K562 (cell line): ENCODE results near the gene KBTBD3. TPM values are rescaled to one million over a fixed set of nuclear protein-coding genes. Genes with fewer than 3 reads are reported as not detected.
A peak's percentile ranks its signal among the peaks of the same experiment; 100 is the strongest.

Experiments
- ARID1B ChIP-seq: fragments of 450-650 bp; IDR thresholded peaks from 2 replicates; pipeline ENCODE4 v1.6.1; 2016; ENCODE audit warnings: antibody characterized with exemption, mild to moderate bottlenecking, inconsistent platforms
- CEBPB ChIP-seq: fragments of 450-650 bp; IDR thresholded peaks from 2 replicates; pipeline ENCODE4 v1.6.1; 2016; ENCODE audit warnings: missing genetic modification characterization, missing compliant biosample characterization
- DEAF1 ChIP-seq: fragments of 450-650 bp; formaldehyde crosslinking; IDR thresholded peaks from 2 replicates; pipeline ENCODE4 v1.4.0; 2020; ENCODE audit warnings: mild to moderate bottlenecking, moderate library complexity
- ERF ChIP-seq: fragments of 450-650 bp; formaldehyde crosslinking; IDR thresholded peaks from 2 replicates; pipeline ENCODE4 v1.4.0; 2020; ENCODE audit warnings: mild to moderate bottlenecking, mixed read lengths
- MAFK ChIP-seq: IDR thresholded peaks from 2 replicates; pipeline ENCODE4 v1.6.1; 2011; ENCODE audit warnings: low read length, improper control_type of control experiment
- MNT ChIP-seq, 2 experiments: fragments of 450-650 bp; conservative IDR thresholded peaks; 2 replicates each; pipeline ENCODE4 v1.6.1; 2017; ENCODE audit warnings: mild to moderate bottlenecking in 2 of 2, moderate library complexity in 2 of 2
- NCOA2 ChIP-seq, 2 experiments: fragments of 450-650 bp; IDR thresholded peaks; 2 replicates each; pipeline ENCODE4 v1.6.1; 2018; ENCODE audit warnings: mild to moderate bottlenecking in 2 of 2, moderate library complexity in 1 of 2; ENCODE audit not compliant: partially characterized antibody in 2 of 2
- NKRF ChIP-seq: fragments of 450-650 bp; IDR thresholded peaks from 2 replicates; pipeline ENCODE4 v1.6.1; 2016; ENCODE audit warnings: borderline replicate concordance
- NR2C1 ChIP-seq, 2 experiments: fragments of 450-650 bp; IDR thresholded peaks; 2 replicates each; pipeline ENCODE4 v1.6.1; 2017; ENCODE audit warnings: mild to moderate bottlenecking in 2 of 2, antibody characterized with exemption in 1 of 2, inconsistent platforms in 1 of 2, missing compliant biosample characterization in 1 of 2, missing genetic modification characterization in 1 of 2
- PHF8 ChIP-seq: fragments of 200-600 bp; sonication (generic); IDR thresholded peaks from 2 replicates; pipeline ENCODE4 v1.6.1; 2012; ENCODE audit warnings: mixed run types, mild to moderate bottlenecking, inconsistent platforms, low read length, moderate library complexity, borderline replicate concordance
- PML ChIP-seq: IDR thresholded peaks from 2 replicates; pipeline ENCODE4 v1.6.1; 2012; ENCODE audit warnings: low read length, inconsistent platforms
- RBM34 ChIP-seq: fragments of 200-400 bp; formaldehyde crosslinking; IDR thresholded peaks from 2 replicates; pipeline ENCODE4 v1.6.1; 2018; ENCODE audit warnings: low read length, borderline replicate concordance; ENCODE audit not compliant: insufficient read depth
- SP1 ChIP-seq: sonication (generic); formaldehyde crosslinking; IDR thresholded peaks from 2 replicates; pipeline ENCODE4 v1.8.1; 2022; ENCODE audit warnings: mild to moderate bottlenecking, missing genetic modification reagents
- SRSF1 ChIP-seq: fragments of 200-400 bp; formaldehyde crosslinking; IDR thresholded peaks from 2 replicates; pipeline ENCODE4 v1.6.1; 2017; ENCODE audit warnings: mild to moderate bottlenecking, low read depth, low read length, moderate library complexity
- TEAD4 ChIP-seq, 2 experiments: sonication (generic) in 1 of 2; formaldehyde crosslinking in 1 of 2; IDR thresholded peaks; 2 replicates each; pipeline versions ENCODE4 v1.6.1 to v1.8.0; 2012 to 2022; ENCODE audit warnings: borderline replicate concordance in 1 of 2, inconsistent platforms in 1 of 2, low read length in 1 of 2, mild to moderate bottlenecking in 1 of 2, missing genetic modification reagents in 1 of 2
- TFE3 ChIP-seq: fragments of 450-650 bp; formaldehyde crosslinking; IDR thresholded peaks from 2 replicates; pipeline ENCODE4 v1.4.0; 2020; ENCODE audit warnings: mild to moderate bottlenecking, mixed read lengths
- ZBTB43 ChIP-seq: sonication (generic); formaldehyde crosslinking; IDR thresholded peaks from 2 replicates; pipeline ENCODE4 v1.8.0; 2023; ENCODE audit warnings: mild to moderate bottlenecking, missing genetic modification reagents
- ZNF316 ChIP-seq: fragments of 450-650 bp; IDR thresholded peaks from 2 replicates; pipeline ENCODE4 v1.6.1; 2016
- polyA plus RNA-seq, 8 experiments: library from polyadenylated mRNA; depleted of rRNA in 4 of 8; stranded (reverse) in 5 of 8; unstranded in 3 of 8; fragments of >200 nt; fragmentation: Nextera tagmentation in 2 of 8; fragmentation: Illumina TruSeq in 1 of 8; extraction: Ambion mirVana in 2 of 8; extraction: Trizol in 1 of 8; gene quantifications; 2 replicates each; pipeline versions ENCODE4 v1.2.1 to v1.2.3, GENCODE V29; 2011 to 2014; ENCODE audit warnings: inconsistent platforms in 1 of 8, missing spikeins in 1 of 8
- total RNA-seq, 7 experiments: library from RNA; depleted of rRNA in 6 of 7; stranded (reverse); fragments of >200 nt in 6 of 7; fragmentation: Illumina TruSeq in 2 of 7; extraction: Trizol in 2 of 7; gene quantifications; 2 replicates each; pipeline versions ENCODE4 v1.2.1 to v1.2.3, GENCODE V29; 2011 to 2021; ENCODE audit warnings: low replicate concordance in 1 of 7

KBTBD3 gene
- total and polyA plus RNA-seq, 9 of the 15 experiments (the other 6 are each of a cell fraction or from before 2014, with no cell fraction given), result 4.2 to 31.2 (median 6.4) TPM

- TF ChIP-seq TFE3 (CRISPR knock-in tag), result no peak
- no peak for TF ChIP-seq ARID1B
- peak; percentile 94 for TF ChIP-seq PHF8
- no peak for TF ChIP-seq ZBTB43 (CRISPR knock-in tag)
- no peak for TF ChIP-seq NCOA2 (IDR thresholded peaks at IDR 0.05; ENCODE audit: partially characterized antibody in 2 of 2)
- TF ChIP-seq RBM34, result no peak
- peak; percentile 87 to 89 for TF ChIP-seq MNT (conservative IDR thresholded peaks at IDR 0.05)
- TF ChIP-seq NR2C1 (IDR thresholded peaks at IDR 0.05), result no peak
- TF ChIP-seq NR2C1 (tag; IDR thresholded peaks at IDR 0.05), result no peak
- no peak for TF ChIP-seq CEBPB (tag)
- no peak for TF ChIP-seq DEAF1
- no peak for TF ChIP-seq SRSF1
- TF ChIP-seq ERF (CRISPR knock-in tag), result no peak
- no peak for TF ChIP-seq ZNF316
- peak; percentile 18; the same call in 1 of the 2 replicates for TF ChIP-seq NKRF
- no peak; the same call in 1 of the 2 replicates for TF ChIP-seq TEAD4 (IDR thresholded peaks at IDR 0.05; ENCODE audit: low read length)
- TF ChIP-seq TEAD4 (CRISPR knock-in tag; IDR thresholded peaks at IDR 0.05; ENCODE audit: borderline replicate concordance), result no peak
- TF ChIP-seq MAFK, result no peak
- TF ChIP-seq PML, result peak; percentile 37; the same call in 1 of the 2 replicates
- peak; percentile 23; the same call in 1 of the 2 replicates for TF ChIP-seq SP1
Observed at GRCh38 chr11:106077609-106078455, 685 bp upstream of the KBTBD3 start, which contains the start of gene AASDHPPT (continued).
